GM23338 (cell line): ENCODE results near the gene ACADS. TPM values are rescaled to one million over a fixed set of nuclear protein-coding genes. Genes with fewer than 3 reads are reported as not detected.

Source experiments
- ATAC-seq: fragments of 200-7000 bp; cut with Tn5 transposase; 3 replicates; pipeline ENCODE4 v1.9.1; 2020
- DNase-seq: peaks from one replicate; pipeline ENCODE4 v3.0.0-alpha.2; 2015; ENCODE audit warnings: low spot score
- H2AFZ ChIP-seq: fragments of 200-600 bp; sonication (generic); 2 replicates; pipeline ENCODE4 v1.8.0; 2016; ENCODE audit warnings: antibody characterized with exemption, mild to moderate bottlenecking, moderate library complexity
- H3F3A ChIP-seq: fragments of 200-600 bp; sonication (generic); replicated peaks from 2 replicates; pipeline ENCODE4 v1.8.0; 2017; ENCODE audit warnings: antibody characterized with exemption, mixed run types, low read depth
- H3K27ac ChIP-seq: fragments of 200-600 bp; sonication (generic); 2 replicates; pipeline ENCODE4 v1.6.1; 2016; ENCODE audit warnings: low read depth
- H3K27me3 ChIP-seq: fragments of 200-600 bp; sonication (generic); 2 replicates; pipeline ENCODE4 v1.8.0; 2016; ENCODE audit warnings: mild to moderate bottlenecking, mixed run types, moderate library complexity; ENCODE audit not compliant: insufficient read depth
- H3K36me3 ChIP-seq: fragments of 200-600 bp; sonication (generic); 2 replicates; pipeline ENCODE4 v1.8.0; 2016; ENCODE audit warnings: mild to moderate bottlenecking; ENCODE audit not compliant: insufficient read depth
- H3K4me1 ChIP-seq: fragments of 200-600 bp; sonication (generic); 2 replicates; pipeline ENCODE4 v1.8.0; 2016; ENCODE audit warnings: mild to moderate bottlenecking, moderate library complexity; ENCODE audit not compliant: insufficient read depth
- H3K4me2 ChIP-seq: fragments of 200-600 bp; sonication (generic); 2 replicates; pipeline ENCODE4 v1.7.1; 2017; ENCODE audit warnings: mixed run types
- H3K4me3 ChIP-seq: fragments of 200-600 bp; sonication (generic); 2 replicates; pipeline ENCODE4 v1.6.1; 2016; ENCODE audit warnings: mixed run types
- H3K79me2 ChIP-seq: fragments of 200-600 bp; sonication (generic); replicated peaks from 2 replicates; pipeline ENCODE4 v1.8.0; 2017; ENCODE audit warnings: mild to moderate bottlenecking; ENCODE audit not compliant: insufficient read depth
- H3K9me2 ChIP-seq: fragments of 200-600 bp; sonication (generic); 2 replicates; pipeline ENCODE4 v1.8.0; 2017; ENCODE audit not compliant: insufficient read depth
- H4K20me1 ChIP-seq: fragments of 200-600 bp; sonication (generic); replicated peaks from 2 replicates; pipeline ENCODE4 v1.8.0; 2017; ENCODE audit warnings: mild to moderate bottlenecking; ENCODE audit not compliant: insufficient read depth
- H3K27ac Mint-ChIP-seq: 2 replicates; pipeline ENCODE4 v1.8.0; 2020; ENCODE audit warnings: inconsistent platforms, mild to moderate bottlenecking, moderate library complexity, mixed read lengths
- H3K27me3 Mint-ChIP-seq: 3 replicates; pipeline ENCODE4 v1.8.0; 2022; ENCODE audit warnings: low read depth, mild to moderate bottlenecking, moderate library complexity, mixed read lengths, inconsistent platforms; ENCODE audit not compliant: insufficient read depth, poor library complexity
- H3K36me3 Mint-ChIP-seq: 3 replicates; pipeline ENCODE4 v1.8.0; 2021; ENCODE audit warnings: low read depth, mild to moderate bottlenecking, inconsistent platforms, moderate library complexity, mixed read lengths
- H3K4me1 Mint-ChIP-seq: 3 replicates; pipeline ENCODE4 v1.8.0; 2020; ENCODE audit warnings: mild to moderate bottlenecking, inconsistent platforms, mixed read lengths
- H3K4me3 Mint-ChIP-seq: 3 replicates; pipeline ENCODE4 v1.8.0; 2021; ENCODE audit warnings: moderate library complexity, mild to moderate bottlenecking, inconsistent platforms, mixed read lengths
- H3K9me3 Mint-ChIP-seq: 3 replicates; pipeline ENCODE4 v1.8.0; 2020; ENCODE audit warnings: moderate library complexity, mild to moderate bottlenecking, inconsistent platforms, mixed read lengths
- CREB1 ChIP-seq: fragments of 250-450 bp; sonication (Bioruptor Pico); IDR thresholded peaks from 2 replicates; pipeline ENCODE4 v1.5.0; 2020; ENCODE audit warnings: low read depth, mild to moderate bottlenecking, moderate library complexity
- polyA plus RNA-seq: library from polyadenylated mRNA; unstranded; fragments of >200 nt; fragmentation: Nextera tagmentation; extraction: Ambion mirVana; gene quantifications from 2 replicates; pipeline ENCODE4 v1.2.1, GENCODE V29; 2016
- total RNA-seq: library from RNA; depleted of rRNA; stranded (reverse); fragments of >200 nt; shearing (Covaris generic); gene quantifications from 2 replicates; pipeline ENCODE4 v1.2.3, GENCODE V29; 2014
- TF ChIP-seq, protein P1 (sequence below): fragments of 250-450 bp; sonication (Bioruptor Pico); IDR thresholded peaks from 2 replicates; pipeline ENCODE4 v1.5.0; 2020; ENCODE audit warnings: mild to moderate bottlenecking, moderate library complexity
- TF ChIP-seq, protein P2 (sequence below): IDR thresholded peaks from 2 replicates; pipeline ENCODE4 v1.6.1; 2016; ENCODE audit warnings: antibody characterized with exemption

Gene ACADS
- total and polyA plus RNA-seq, 2 experiments from 2014 or later = 3.1 to 5.7 TPM

DNA sequence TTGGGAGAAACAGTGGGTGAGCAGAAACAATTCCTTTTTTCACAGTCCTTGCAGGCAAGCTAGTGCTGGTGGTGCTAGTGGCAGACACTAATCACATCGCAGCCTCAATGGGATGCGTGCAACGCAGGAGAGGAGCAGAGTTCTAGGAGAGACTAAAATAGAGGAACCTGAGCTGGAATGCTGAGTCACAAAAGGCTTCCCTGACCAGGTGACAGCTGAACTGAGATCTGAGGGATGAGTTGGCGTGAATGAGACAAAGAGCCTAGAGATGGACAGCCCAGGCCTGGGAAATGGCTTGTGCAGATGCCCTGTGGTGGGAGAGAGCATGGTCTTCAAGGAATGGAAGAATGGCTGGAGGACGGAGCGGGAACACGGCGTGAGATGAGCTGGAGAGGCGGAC lies 25.8 kb downstream of the ACADS start:
- ATAC-seq = no peak

More for the DNA sequence above, 25.8 kb downstream of the ACADS start:
- no peaks in the 10 kb centered on the region for H3K9me2 ChIP-seq
- H3K4me1 Mint-ChIP-seq = no peaks in the 10 kb centered on the region
- H3K27ac Mint-ChIP-seq = 0 out of 2 replicates have a peak overlapping the region, but pooled peaks have one; percentile 9
- TF ChIP-seq, protein P1, sequence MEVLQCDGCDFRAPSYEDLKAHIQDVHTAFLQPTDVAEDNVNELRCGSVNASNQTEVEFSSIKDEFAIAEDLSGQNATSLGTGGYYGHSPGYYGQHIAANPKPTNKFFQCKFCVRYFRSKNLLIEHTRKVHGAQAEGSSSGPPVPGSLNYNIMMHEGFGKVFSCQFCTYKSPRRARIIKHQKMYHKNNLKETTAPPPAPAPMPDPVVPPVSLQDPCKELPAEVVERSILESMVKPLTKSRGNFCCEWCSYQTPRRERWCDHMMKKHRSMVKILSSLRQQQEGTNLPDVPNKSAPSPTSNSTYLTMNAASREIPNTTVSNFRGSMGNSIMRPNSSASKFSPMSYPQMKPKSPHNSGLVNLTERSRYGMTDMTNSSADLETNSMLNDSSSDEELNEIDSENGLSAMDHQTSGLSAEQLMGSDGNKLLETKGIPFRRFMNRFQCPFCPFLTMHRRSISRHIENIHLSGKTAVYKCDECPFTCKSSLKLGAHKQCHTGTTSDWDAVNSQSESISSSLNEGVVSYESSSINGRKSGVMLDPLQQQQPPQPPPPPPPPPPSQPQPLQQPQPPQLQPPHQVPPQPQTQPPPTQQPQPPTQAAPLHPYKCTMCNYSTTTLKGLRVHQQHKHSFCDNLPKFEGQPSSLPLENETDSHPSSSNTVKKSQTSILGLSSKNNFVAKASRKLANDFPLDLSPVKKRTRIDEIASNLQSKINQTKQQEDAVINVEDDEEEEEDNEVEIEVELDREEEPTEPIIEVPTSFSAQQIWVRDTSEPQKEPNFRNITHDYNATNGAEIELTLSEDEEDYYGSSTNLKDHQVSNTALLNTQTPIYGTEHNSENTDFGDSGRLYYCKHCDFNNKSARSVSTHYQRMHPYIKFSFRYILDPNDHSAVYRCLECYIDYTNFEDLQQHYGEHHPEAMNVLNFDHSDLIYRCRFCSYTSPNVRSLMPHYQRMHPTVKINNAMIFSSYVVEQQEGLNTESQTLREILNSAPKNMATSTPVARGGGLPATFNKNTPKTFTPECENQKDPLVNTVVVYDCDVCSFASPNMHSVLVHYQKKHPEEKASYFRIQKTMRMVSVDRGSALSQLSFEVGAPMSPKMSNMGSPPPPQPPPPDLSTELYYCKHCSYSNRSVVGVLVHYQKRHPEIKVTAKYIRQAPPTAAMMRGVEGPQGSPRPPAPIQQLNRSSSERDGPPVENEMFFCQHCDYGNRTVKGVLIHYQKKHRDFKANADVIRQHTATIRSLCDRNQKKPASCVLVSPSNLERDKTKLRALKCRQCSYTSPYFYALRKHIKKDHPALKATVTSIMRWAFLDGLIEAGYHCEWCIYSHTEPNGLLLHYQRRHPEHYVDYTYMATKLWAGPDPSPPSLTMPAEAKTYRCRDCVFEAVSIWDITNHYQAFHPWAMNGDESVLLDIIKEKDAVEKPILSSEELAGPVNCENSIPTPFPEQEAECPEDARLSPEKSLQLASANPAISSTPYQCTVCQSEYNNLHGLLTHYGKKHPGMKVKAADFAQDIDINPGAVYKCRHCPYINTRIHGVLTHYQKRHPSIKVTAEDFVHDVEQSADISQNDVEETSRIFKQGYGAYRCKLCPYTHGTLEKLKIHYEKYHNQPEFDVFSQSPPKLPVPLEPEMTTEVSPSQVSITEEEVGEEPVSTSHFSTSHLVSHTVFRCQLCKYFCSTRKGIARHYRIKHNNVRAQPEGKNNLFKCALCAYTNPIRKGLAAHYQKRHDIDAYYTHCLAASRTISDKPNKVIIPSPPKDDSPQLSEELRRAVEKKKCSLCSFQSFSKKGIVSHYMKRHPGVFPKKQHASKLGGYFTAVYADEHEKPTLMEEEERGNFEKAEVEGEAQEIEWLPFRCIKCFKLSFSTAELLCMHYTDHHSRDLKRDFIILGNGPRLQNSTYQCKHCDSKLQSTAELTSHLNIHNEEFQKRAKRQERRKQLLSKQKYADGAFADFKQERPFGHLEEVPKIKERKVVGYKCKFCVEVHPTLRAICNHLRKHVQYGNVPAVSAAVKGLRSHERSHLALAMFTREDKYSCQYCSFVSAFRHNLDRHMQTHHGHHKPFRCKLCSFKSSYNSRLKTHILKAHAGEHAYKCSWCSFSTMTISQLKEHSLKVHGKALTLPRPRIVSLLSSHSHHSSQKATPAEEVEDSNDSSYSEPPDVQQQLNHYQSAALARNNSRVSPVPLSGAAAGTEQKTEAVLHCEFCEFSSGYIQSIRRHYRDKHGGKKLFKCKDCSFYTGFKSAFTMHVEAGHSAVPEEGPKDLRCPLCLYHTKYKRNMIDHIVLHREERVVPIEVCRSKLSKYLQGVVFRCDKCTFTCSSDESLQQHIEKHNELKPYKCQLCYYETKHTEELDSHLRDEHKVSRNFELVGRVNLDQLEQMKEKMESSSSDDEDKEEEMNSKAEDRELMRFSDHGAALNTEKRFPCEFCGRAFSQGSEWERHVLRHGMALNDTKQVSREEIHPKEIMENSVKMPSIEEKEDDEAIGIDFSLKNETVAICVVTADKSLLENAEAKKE (CRISPR knock-in tag) = no peak
- TF ChIP-seq, protein P2, sequence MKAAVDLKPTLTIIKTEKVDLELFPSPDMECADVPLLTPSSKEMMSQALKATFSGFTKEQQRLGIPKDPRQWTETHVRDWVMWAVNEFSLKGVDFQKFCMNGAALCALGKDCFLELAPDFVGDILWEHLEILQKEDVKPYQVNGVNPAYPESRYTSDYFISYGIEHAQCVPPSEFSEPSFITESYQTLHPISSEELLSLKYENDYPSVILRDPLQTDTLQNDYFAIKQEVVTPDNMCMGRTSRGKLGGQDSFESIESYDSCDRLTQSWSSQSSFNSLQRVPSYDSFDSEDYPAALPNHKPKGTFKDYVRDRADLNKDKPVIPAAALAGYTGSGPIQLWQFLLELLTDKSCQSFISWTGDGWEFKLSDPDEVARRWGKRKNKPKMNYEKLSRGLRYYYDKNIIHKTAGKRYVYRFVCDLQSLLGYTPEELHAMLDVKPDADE = no peak
- TF ChIP-seq CREB1 (CRISPR knock-in tag) = no peak
- H3K27me3 Mint-ChIP-seq = no peaks in the 10 kb centered on the region
- H2AFZ ChIP-seq = peak overlapping the region; percentile 56
- no peaks in the 10 kb centered on the region for H3K79me2 ChIP-seq
- no peak overlapping the region for H3K4me3 ChIP-seq
- no peak overlapping the region for H3K4me3 Mint-ChIP-seq
- H3K27me3 ChIP-seq = no peaks in the 10 kb centered on the region
- no peaks in the 10 kb centered on the region for H4K20me1 ChIP-seq
- no peaks in the 10 kb centered on the region for H3K36me3 ChIP-seq
- H3K9me3 Mint-ChIP-seq = peaks cover 13% of the 10 kb centered on the region; the same call in 2 of the 3 replicates
- no peaks in the 10 kb centered on the region for H3F3A ChIP-seq
- H3K4me1 ChIP-seq = no peaks in the 10 kb centered on the region
- DNase-seq = no peak
- no peak overlapping the region for H3K4me2 ChIP-seq
- no peak overlapping the region for H3K27ac ChIP-seq
- no peaks in the 10 kb centered on the region for H3K36me3 Mint-ChIP-seq
